8988T (cell line): ENCODE measurements around the gene KCNG4.

Experiments
- DNase-seq: peaks from one replicate; pipeline ENCODE4 v3.0.0; 2011

KCNG4 gene

GRCh38 chr16:84239909-84240308 is at the start of gene KCNG4:
Gene KCNG4, minus strand, starts transcription at chr16:84240012. Its CDS starts 2,527 bp downstream, at chr16:84237485.
- no peak for DNase-seq

GRCh38 chr16:84288902-84289301 is 49.1 kb upstream of the KCNG4 start:
- no peak for DNase-seq

GRCh38 chr16:84286578-84287240 is 46.9 kb upstream of the KCNG4 start:
- no peak for DNase-seq

DNA sequence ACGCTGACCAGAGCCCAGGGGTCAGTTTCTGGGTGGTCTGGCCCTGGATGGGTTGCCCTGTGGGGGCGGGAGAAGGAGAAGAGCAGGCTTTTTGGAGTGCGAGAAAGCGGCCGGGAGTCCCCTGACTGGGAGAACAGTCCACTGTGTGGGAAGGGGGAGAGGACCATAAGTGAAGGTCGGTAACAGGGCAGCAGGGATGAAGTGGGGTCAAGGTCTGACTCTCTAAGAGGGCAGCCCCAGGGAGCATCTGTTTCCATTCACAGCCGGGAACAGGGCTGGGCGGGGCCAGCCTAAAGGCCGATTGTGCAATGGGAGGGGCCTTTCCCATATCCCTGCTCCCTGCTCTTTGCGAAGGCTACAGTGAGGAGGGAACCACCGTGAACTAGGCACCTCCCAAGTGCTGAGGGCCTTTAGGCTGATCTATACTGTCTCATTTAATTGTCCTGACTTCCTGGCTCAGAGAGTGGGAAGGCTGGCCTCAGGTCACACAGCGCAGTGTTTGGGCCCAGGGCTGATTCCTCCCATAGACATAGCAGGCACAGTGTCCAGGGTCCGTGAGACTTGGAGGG is 44.4 kb upstream of the KCNG4 start:
- DNase-seq: no peak

GRCh38 chr16:84283314-84284153 is 43.7 kb upstream of the KCNG4 start:
- no peak for DNase-seq

DNA sequence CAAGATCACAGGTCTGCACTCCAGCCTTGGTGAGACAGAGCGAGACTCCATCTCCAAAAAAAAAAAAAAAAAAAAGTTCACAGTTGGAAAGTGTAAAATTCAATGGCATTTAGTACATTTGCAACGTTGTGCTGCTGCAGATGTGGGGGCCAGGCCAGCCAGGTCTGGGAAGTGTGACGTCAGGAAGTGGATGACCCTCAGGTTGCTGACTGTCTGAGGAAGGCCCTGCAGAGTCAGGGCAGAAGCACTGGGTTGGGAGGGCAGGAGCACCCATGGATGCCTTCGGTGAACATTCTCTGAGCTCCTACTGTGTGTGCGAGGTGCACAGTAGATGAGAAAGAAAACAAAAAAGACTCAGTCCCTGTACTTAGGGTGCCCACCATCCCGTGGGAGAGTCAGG is 42.7 kb upstream of the KCNG4 start:
- DNase-seq: no peak

DNA sequence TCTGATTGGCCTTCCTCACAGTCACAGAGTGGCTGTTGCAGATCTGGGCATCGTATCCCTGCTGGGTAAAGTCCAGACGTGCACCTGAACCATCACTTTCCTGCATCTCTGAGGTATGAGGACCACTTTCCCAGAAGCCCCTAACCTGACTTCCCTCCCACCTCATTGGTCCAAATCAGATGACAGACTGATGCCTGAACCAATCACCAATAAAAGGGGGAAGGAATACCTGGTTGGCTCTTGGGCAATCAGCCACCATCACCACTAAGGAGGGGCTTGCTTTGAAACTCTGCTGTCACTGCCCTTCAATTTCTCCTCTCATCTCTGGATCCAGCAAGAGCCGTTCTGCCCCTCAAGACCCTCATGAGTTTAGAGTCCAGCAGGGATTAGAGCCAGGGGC is 41.3 kb upstream of the KCNG4 start:
- DNase-seq: peak; percentile 35

DNA sequence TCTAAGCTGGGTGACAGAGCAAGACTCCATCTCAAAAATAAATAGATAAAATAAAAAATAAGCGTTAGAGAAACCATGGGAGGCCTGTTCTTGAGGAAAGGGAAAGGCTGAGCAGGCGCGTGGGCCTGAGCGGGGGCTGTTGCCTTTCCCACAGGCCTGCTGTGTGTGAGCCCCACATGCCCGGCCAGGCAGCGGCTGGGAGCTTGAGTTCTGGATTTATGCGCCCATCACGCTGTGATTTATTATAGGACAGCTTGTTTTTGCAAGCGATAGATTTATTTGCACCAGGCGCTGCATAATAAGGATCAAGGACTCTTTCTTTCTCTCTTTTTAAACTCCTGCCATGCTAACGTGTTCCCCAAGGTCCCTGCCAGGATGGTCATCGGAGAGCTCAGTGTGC is 40.1 kb upstream of the KCNG4 start:
- no peak for DNase-seq

GRCh38 chr16:84278968-84279367 is 39.2 kb upstream of the KCNG4 start:
- no peak for DNase-seq

- DNase-seq: no peak
Observed at GRCh38 chr16:84278333-84278732, 38.5 kb upstream of the KCNG4 start.

- peak; percentile 35 for DNase-seq
Observed at GRCh38 chr16:84277244-84277823, 37.5 kb upstream of the KCNG4 start.

DNA sequence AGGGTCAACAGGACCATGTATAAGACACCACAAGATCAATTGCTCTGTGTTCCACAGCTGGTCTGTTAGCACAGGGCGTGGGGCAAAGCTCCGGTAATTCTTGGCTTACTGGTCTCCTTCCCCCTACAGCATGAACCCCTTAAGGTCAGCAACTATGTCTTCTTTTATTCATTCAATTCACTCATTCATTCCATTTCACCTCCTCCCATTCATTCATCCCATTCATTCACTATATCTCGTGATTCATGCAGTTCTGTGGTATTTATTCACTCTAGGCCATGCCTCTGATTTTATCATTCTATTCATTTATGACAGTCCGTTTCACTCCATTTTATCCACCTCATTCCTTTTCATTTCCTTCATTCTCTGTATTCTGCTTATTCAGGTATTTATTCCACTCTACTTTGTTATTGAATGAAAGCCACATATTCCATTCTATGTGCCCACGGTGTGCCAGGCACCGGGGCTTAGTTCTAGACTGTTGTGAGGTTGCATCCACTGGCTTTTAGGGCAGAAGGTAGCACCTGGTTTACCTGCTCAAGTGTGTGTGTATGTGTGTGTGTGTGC is 35.9 kb upstream of the KCNG4 start:
- DNase-seq: no peak

DNA sequence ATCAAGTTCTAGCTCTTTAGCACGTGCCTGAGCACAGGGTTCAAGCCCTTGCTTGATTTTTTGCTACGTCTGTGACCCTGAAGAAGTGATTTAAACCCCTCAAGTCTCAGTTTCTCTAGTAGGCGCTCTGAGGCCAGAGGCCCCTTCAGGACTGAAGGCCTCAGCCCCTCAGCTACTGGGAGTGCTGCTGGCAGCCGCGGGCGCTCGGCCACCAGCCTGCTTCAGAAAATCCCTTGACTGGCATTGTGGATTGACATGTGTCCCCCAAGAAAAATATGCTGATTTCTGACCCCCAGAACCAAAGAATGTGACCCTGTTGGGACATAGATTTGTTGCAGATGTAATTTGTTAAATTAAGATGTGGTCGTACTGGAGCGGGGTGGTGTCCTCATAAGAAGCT is 34.7 kb upstream of the KCNG4 start:
- DNase-seq: no peak

GRCh38 chr16:84272740-84273320 is 33.0 kb upstream of the KCNG4 start:
- no peak for DNase-seq

- no peak for DNase-seq
Observed at GRCh38 chr16:84271866-84272265, 32.1 kb upstream of the KCNG4 start.

GRCh38 chr16:84271037-84271436 is 31.2 kb upstream of the KCNG4 start:
- DNase-seq: no peak

DNA sequence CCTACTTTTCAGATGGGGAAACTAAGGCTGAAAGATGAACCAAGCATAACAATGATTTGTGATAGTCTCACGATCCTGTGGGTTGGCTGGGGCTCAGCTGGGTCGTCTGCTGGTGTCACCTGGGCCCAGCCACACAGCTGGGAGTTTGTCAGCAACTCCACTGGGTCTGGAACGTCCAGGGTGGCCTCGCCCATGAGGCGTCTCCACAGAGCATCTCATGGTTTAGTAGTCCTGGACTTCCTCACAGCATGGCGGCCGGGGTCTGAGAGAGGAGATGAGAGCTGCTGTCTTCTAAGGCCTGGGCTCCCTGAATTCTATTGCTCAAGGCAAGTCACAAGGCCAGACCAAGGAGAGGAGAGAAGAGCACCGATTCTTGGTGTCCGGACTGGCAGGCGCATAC is 30.7 kb upstream of the KCNG4 start:
- no peak for DNase-seq

GRCh38 chr16:84270071-84270470 is 30.3 kb upstream of the KCNG4 start:
- DNase-seq: no peak

DNA sequence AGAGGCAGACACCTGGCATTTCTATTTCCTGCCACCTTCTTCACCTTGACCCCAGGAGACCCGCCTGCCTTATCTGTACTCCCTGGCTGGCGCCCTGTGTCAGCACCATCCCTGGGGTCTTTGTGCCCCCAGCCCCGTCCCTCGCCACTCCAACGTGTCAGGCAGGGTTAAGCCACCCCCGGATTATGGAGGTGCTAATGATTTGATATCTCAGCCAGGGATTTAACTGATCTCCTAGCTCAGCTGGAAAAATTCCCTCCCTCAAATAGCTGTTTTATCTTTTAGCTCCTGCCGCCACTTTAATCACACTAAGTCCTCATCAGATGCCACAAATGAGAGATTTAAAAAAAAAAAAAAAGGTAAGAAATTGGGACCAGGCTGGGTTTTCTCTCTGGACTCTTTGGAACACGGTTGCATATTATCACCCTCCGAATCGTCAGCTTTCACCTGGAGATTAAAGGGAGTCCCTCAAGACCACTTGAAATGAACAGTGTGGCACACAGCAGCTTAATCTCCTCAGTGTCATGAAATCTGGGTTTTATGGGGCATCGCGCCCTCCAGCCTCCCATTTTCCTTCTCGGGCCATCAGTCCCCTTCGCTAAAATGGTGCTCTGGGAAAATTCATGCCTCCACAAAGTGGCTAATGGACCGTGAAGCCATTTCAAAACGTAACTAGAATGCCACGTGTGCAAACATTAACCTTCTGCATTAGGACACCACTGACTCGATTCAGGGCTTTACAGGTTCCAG is 28.7 kb upstream of the KCNG4 start:
- no peak for DNase-seq

DNA sequence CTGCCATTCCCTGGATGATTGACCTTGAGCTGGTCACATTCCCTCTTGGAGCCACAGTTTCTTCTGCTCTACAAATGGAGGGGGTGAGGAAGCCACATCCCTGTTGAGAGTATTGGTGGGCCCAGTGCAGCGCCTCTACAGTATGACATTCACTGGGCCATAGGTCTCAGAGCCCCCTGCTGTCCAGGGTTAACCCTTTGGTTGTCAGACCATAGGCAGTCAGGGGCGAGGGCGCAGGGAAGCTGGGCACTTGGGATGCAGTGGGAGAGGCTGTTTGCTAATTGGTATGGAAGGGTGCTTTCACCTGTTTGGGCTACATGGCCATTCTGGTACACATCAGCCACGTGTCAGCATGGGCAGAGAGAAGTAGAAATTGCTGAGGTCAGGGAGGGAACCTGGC is 27.6 kb upstream of the KCNG4 start:
- DNase-seq: no peak

GRCh38 chr16:84266451-84266850 is 26.6 kb upstream of the KCNG4 start:
- peak; percentile 60 for DNase-seq

DNA sequence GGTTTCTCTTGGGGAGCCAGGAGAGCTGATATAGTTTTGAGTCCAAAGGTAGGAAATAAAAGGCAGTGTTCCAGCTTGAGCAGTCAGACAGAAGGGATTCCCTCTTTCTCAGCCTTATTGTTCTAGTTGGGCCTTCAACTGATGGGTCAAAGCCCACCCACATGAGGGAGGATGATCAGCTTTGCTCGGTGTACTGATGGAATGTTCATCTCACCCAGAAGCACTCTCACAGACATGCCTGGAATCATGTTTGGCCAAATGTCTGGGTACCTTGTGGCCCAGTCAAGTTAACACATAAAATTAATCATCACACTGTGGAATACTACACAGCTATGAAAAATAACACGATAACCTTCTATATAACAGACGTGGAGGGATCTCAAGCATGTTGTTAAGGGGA is 23.1 kb upstream of the KCNG4 start:
- no peak for DNase-seq
